Glutamatergic neuron (in vitro differentiated cells): ENCODE results near the gene BLOC1S2. TPM values are rescaled to one million over a fixed set of nuclear protein-coding genes. Genes with fewer than 3 reads are reported as not detected.
"Not testable (repeated sequence)": the region's sequence is repeated elsewhere in the genome, so short reads cannot be mapped to it uniquely, and the experiment has no call there.

ENCODE experiments used
- DNase-seq: peaks from one replicate; pipeline ENCODE4 v3.0.0; 2022
- H3K27ac Mint-ChIP-seq: one replicate; pipeline ENCODE4 v1.8.0; 2020; ENCODE audit warnings: mild to moderate bottlenecking, mixed read lengths, inconsistent platforms; ENCODE audit not compliant: unreplicated experiment
- H3K27me3 Mint-ChIP-seq: one replicate; pipeline ENCODE4 v1.8.0; 2020; ENCODE audit warnings: mild to moderate bottlenecking, moderate library complexity, mixed read lengths, inconsistent platforms; ENCODE audit not compliant: unreplicated experiment
- H3K36me3 Mint-ChIP-seq: one replicate; pipeline ENCODE4 v1.8.0; 2020; ENCODE audit warnings: mild to moderate bottlenecking, mixed read lengths, inconsistent platforms; ENCODE audit not compliant: unreplicated experiment
- H3K4me1 Mint-ChIP-seq: one replicate; pipeline ENCODE4 v1.8.0; 2020; ENCODE audit warnings: mild to moderate bottlenecking, low read depth, mixed read lengths, inconsistent platforms; ENCODE audit not compliant: unreplicated experiment
- H3K4me3 Mint-ChIP-seq: one replicate; pipeline ENCODE4 v1.8.0; 2020; ENCODE audit warnings: mild to moderate bottlenecking, mixed read lengths, inconsistent platforms; ENCODE audit not compliant: unreplicated experiment
- H3K9me3 Mint-ChIP-seq: one replicate; pipeline ENCODE4 v1.8.0; 2020; ENCODE audit warnings: mild to moderate bottlenecking, moderate library complexity, mixed read lengths, inconsistent platforms; ENCODE audit not compliant: unreplicated experiment
- CTCF ChIP-seq: fragments of 200-600 bp; sonication (generic); IDR thresholded peaks from one replicate; pipeline ENCODE4 v1.5.0; 2021; ENCODE audit not compliant: partially characterized antibody, unreplicated experiment
- total RNA-seq: library from RNA; stranded (reverse); fragmentation: NEBNext Ultra II Directional; extraction: Animal tissue kit (Norgen Biotek cat#: 25700); gene quantifications from one replicate; pipeline ENCODE4 v1.2.1, GENCODE V29; 2021; ENCODE audit not compliant: unreplicated experiment

The BLOC1S2 gene
- total RNA-seq, 1 donor from 2014 or later, result 82.9 TPM

- no peak for DNase-seq
- no peak overlapping the region for H3K27ac Mint-ChIP-seq
- H3K4me3 Mint-ChIP-seq, result no peak overlapping the region
- no peak for TF ChIP-seq CTCF
- H3K36me3 Mint-ChIP-seq, result no peaks in the 10 kb centered on the region
- H3K9me3 Mint-ChIP-seq, result no peaks in the 10 kb centered on the region
- H3K27me3 Mint-ChIP-seq, result no peaks in the 10 kb centered on the region
- no peaks in the 10 kb centered on the region for H3K4me1 Mint-ChIP-seq
Measured at GRCh38 chr10:100306861-100307260, 20.4 kb upstream of the BLOC1S2 start.

GRCh38 chr10:100304414-100304813 is 17.9 kb upstream of the BLOC1S2 start:
- no peak for TF ChIP-seq CTCF
- H3K4me3 Mint-ChIP-seq, result no peak overlapping the region
- no peaks in the 10 kb centered on the region for H3K36me3 Mint-ChIP-seq
- peaks cover 4% of the 10 kb centered on the region for H3K9me3 Mint-ChIP-seq
- no peak overlapping the region for H3K27ac Mint-ChIP-seq
- no peaks in the 10 kb centered on the region for H3K27me3 Mint-ChIP-seq
- H3K4me1 Mint-ChIP-seq, result no peaks in the 10 kb centered on the region
- no peak for DNase-seq

- no peak overlapping the region for H3K4me3 Mint-ChIP-seq
- H3K36me3 Mint-ChIP-seq, result no peaks in the 10 kb centered on the region
- TF ChIP-seq CTCF, result peak; percentile 61
- DNase-seq, result no peak
- H3K9me3 Mint-ChIP-seq, result peaks cover 4% of the 10 kb centered on the region
- no peaks in the 10 kb centered on the region for H3K4me1 Mint-ChIP-seq
- no peaks in the 10 kb centered on the region for H3K27me3 Mint-ChIP-seq
- H3K27ac Mint-ChIP-seq, result no peak overlapping the region
Measured at GRCh38 chr10:100303724-100304319, 17.3 kb upstream of the BLOC1S2 start.

- not testable (repeated sequence) for DNase-seq, H3K27me3 Mint-ChIP-seq, H3K4me1 Mint-ChIP-seq, H3K36me3 Mint-ChIP-seq, H3K27ac Mint-ChIP-seq, H3K9me3 Mint-ChIP-seq, H3K4me3 Mint-ChIP-seq
Measured at GRCh38 chr10:100301123-100301522, 14.6 kb upstream of the BLOC1S2 start.

- no peak for DNase-seq
- no peak overlapping the region for H3K27ac Mint-ChIP-seq
Measured at GRCh38 chr10:100297242-100297641, 10.8 kb upstream of the BLOC1S2 start.

More at GRCh38 chr10:100297242-100297641, 10.8 kb upstream of the BLOC1S2 start:
- H3K36me3 Mint-ChIP-seq, result no peaks in the 10 kb centered on the region
- TF ChIP-seq CTCF, result no peak
- H3K4me3 Mint-ChIP-seq, result no peak overlapping the region
- peaks cover 4% of the 10 kb centered on the region for H3K27me3 Mint-ChIP-seq
- peaks cover 8% of the 10 kb centered on the region for H3K9me3 Mint-ChIP-seq
- no peaks in the 10 kb centered on the region for H3K4me1 Mint-ChIP-seq
